NCI-H345 (cell line): Measurements from ENCODE around the gene RAP1GDS1.
"Not testable (repeated sequence)": the region's sequence is repeated elsewhere in the genome, so short reads cannot be mapped to it uniquely, and the experiment has no call there.

ENCODE experiments used
- DNase-seq: peaks from one replicate; lab custom pipeline; 2025; lab: John Stamatoyannopoulos, UW

Gene RAP1GDS1

DNA sequence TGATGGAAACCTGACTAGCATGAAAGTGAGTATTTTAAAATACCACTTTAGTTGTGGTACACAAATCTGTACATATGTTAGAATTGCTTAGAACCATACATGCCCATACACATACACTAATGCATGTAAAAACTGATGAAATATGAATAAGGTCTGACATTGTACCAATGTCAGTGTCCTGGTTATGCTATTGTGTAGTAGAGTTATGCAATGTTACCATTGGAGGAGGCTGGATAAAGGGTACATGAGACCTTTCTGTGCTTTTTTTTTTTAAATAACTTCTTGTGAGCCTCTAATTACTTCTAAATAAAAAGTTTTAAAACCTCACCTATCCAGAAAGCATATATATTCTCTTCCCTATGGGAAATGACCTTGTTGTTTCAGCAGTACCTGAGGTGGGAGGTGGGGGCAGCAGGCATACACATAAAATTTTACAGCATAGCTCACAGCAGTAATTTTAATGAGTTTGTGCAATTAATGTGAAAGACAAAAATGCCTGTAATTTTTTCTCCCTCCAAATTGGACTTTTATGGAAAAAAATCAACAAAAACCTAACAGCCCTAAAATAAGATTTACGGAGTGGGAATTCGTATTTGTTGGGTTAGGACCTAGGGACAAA lies 97.6 kb downstream of the RAP1GDS1 start:
- DNase-seq, result no peak

DNA sequence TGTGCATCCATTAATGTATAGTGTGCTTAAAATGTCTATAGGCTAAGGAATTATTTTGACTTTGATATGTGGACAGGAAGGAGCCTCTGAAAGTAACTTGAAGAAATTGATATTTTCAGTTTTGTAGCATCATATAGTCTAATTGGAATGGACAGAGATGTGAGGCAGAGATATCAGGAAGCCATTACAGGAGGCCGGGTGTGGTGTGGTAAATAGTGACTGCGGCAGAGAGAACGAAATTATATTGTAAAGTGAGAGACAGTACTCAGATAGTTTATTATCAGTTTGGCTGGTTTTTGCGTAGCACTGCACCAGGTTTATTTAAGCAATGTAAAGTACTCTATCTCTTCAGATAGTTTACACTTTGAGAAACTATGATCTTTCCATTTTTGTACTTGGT lies 98.5 kb downstream of the RAP1GDS1 start:
- DNase-seq, result no peak

- no peak for DNase-seq
Measured at GRCh38 chr4:98363431-98363830, 102.2 kb downstream of the RAP1GDS1 start.

DNA sequence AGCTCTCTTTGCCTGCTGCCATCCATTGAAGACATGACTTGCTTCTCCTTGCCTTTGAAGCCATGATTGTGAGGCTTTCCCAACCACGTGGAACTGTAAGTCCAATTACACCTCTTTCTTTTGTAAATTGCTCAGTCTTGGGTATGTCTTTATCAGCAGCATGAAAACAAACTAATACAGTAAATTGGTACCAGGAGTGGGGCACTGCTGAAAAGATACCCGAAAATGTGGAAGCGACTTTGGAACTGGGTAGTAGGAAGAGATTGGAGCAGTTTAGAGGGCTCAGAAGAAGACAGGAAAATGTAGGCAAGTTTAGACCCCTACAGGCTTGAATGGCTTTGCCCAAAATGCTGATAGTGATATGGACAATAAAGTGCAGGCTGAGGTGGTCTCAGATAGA lies 105.1 kb downstream of the RAP1GDS1 start:
- DNase-seq, result not testable (repeated sequence)

- not testable (repeated sequence) for DNase-seq
Measured at GRCh38 chr4:98368000-98368399, 106.8 kb downstream of the RAP1GDS1 start.

DNA sequence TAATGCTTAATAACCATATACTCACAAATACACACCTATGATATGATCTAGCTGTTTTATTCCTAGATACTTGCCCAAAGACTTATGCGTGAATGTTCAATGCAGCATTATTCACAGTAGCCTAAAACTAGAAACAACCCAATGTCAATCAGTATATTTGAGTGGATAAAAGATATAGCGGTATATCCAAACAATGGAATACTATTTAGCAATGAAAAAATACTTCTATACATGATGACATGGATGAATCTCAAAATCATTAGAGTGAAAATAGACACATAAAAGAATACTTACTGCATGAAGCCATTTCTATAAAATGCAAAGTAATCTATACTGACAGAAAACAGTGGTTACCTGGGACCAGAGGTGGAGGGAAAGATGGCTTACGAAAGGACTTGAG lies 108.1 kb downstream of the RAP1GDS1 start:
- DNase-seq, result no peak

DNA sequence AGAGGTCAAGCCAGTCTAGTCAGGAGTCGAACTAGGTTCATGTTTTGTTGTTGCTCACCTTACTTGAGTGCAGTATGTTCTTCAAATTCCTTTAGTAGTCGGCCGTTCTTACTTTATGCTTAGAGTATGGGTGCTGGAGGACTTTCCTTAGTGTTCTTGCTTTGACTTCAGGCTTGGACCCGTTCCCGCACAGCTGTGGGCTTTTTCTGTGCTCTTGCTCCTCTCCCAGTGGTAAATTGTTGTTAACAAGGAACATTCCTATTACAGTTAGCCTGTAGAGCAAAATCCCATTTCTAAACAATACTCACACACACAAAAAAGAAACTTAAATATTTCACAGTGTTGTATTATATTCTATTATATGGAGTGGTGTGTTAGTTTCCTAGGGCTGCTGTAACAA lies 113.5 kb downstream of the RAP1GDS1 start:
- DNase-seq, result no peak

GRCh38 chr4:98377559-98377958 lies 116.4 kb downstream of the RAP1GDS1 start:
- no peak for DNase-seq

DNA sequence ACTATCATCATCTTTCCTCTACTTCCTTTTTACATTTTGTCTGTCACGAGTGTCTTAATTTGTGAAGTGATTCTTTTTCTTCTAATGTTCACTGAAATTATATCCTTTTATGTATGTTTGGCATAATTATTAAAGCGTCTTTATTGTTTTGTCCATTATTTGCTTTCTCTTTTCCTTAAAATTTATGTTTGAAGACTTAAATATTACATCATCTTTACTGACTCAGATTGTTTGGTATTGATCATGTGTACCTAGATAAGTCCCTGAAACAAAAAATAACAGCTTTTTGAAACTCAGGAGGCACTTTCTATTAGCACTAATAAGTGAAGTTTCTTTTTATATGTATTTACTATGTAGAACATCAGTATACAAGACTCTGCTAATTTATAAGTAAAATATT lies 120.1 kb downstream of the RAP1GDS1 start:
- DNase-seq, result no peak

GRCh38 chr4:98383431-98384106 lies 122.4 kb downstream of the RAP1GDS1 start:
- DNase-seq, result no peak

DNA sequence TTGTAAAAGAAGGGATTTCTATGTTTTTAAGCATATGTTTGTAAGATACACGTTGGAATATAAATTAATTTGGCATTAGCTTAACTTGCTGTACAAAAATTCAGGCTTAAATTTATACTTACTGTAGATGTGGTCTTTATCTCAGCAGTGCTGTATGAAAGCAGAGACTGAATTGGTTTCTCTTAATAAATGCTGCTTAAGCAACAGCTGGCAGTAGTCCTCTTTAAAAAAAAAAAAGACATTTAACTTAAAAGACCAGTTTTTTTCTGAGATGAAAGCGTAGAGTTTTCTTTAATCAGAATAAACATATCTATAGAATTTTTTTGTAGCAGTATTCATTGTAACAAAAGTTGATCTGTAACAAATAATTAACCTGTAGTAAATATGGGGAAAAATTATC lies 124.6 kb downstream of the RAP1GDS1 start:
- no peak for DNase-seq

DNA sequence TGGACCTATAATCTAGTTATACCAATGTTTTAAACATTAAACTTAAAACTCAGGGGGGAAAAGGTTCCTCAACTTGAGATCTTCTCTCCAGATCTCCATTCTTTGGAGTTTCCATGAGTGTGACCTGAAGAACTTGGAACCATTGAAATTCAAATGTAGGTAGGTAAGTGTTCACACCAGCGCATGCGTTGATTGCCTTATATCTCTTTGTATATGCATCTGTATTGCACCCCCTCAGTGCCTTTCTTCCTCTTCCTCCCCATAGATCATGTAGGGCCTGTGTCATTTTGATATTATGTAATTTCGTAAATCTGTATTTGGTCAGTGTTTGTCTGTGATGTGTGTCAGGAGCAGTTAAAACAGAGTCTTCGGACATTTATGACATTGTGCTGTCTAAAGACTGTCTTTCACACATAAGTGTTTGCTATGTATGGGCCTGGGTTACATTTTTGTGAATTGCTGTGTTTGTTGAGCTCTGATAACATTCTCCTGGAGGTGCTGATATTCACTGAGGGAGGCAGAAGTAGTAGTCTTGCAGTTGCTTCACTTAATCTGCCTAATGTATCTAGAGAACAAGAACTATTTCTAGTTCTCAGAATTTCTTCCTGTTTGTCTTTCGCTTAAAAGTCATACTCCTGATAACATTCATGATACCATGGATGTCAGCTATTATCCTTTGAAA lies 126.3 kb downstream of the RAP1GDS1 start:
- DNase-seq, result no peak

- DNase-seq, result no peak
Measured at GRCh38 chr4:98394134-98394533, 132.9 kb downstream of the RAP1GDS1 start.

GRCh38 chr4:98399915-98400314 lies 138.7 kb downstream of the RAP1GDS1 start:
- no peak for DNase-seq

- no peak for DNase-seq
Measured at GRCh38 chr4:98406819-98407218, 145.6 kb downstream of the RAP1GDS1 start.

DNA sequence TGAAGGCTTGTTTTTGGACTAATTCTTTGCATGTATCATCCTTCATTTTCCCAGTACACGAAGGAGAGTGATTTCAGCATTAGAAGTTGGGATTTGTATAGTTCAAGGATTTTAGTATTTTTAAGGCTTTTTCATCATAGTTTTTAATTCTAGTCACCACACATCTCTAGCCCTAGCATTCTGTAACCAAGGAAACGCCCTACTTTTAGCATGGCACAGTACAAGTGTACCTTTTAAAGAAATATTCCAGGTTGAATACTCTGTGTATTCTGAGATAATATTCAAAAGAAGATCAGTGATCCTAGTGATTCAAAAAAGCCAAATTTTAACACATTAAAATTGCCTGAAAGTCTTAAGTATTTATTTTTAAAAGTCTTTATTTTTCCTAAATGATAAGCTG lies 150.5 kb downstream of the RAP1GDS1 start:
- no peak for DNase-seq

- no peak for DNase-seq
Measured at GRCh38 chr4:98416844-98417243, 155.7 kb downstream of the RAP1GDS1 start.

- DNase-seq, result not testable (repeated sequence)
Measured at GRCh38 chr4:98420151-98420550, 159.0 kb downstream of the RAP1GDS1 start.

- no peak for DNase-seq
Measured at GRCh38 chr4:98421111-98421510, 159.9 kb downstream of the RAP1GDS1 start.

GRCh38 chr4:98423009-98423408 lies 161.8 kb downstream of the RAP1GDS1 start:
- no peak for DNase-seq

DNA sequence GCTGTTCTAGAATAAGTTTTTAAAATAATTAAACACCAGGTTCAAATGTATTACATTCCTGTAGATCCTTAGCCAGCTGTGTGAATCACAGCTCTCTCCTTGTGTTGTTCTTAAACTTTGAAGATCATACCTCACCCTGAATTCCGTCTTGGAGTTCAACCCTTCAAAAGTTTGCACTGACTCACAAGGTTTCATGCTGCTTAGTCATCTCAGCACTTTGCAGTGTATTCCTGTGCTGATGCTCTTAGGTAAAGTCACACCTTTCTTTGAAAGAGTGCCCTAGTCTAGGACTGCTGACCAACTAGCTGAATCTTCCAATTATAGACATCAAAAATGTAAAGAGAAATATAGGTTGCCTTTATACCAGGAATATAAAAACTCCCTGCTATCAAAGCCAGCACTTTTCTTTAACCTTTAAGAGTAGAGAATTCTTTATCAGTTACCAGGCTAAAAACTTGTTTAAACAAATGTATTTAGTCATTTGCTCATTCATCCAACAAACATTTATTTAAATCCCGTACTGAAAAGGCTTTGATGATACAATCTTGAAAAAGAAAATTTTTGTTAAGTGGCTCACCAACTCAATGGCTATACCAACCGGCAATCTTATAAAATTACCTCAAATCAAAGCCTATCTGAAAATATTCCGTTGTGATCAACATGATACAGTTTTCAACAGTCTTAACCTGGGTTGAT lies 169.7 kb downstream of the RAP1GDS1 start:
- DNase-seq, result no peak

- no peak for DNase-seq
Measured at GRCh38 chr4:98433691-98434090, 172.5 kb downstream of the RAP1GDS1 start.

GRCh38 chr4:98434816-98435215 lies 173.6 kb downstream of the RAP1GDS1 start:
- no peak for DNase-seq
